CD4-positive, alpha-beta T cell treated with Interleukin-6 at 100 ng/mL for 8 hours (primary cell): Measurements from ENCODE around the gene MAML3.

Experiments
- DNase-seq: peaks from one replicate; pipeline ENCODE4 v3.0.0-alpha.2; 2020; ENCODE audit warnings: mixed read lengths, low spot score

The MAML3 gene

DNA sequence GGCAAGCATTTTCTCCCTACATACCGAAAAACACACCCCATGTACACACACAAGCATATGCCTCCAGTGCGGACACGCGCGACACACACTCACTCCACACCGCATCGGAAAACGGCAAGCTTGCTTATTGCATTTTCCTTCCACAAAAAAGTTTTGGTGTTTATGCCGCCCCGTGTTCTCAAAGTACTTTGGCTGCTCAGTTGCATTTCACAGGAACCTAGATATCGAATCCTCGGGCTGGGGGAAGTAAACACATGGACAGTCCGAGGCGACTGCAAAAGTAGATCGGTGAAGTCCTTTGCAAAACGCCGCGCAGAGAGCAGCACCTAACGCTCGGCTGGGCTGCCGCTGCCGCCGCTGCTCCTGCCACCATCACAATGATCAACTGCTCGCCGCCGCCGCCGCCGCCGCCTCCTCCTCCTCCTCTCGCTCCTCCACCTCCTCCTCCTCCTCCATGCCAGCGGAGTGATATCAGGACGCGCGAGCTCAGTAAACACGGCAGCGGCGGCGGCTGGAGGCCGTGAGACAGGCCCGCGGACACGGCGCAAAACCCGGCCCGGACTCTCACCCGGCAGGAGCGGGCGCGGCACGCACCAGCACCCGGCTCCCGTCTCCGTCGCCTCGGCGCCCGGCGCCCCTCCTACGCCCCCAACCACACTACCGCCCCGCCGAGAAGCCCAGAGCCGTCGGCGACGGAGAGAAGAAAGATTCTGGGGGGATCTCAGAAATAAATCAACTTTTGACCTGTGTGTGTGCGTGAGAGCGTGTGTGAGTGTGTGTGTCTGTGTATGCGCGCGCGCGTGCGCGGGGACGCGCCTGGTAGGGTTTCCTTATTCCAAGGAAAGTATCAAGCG lies at the start of gene MAML3:
Gene MAML3, minus strand, starts transcription at position 467 of the 854 bp plus-strand sequence. CDS start 857 bp downstream, outside the sequence.
- peak; percentile 84 for DNase-seq

DNA sequence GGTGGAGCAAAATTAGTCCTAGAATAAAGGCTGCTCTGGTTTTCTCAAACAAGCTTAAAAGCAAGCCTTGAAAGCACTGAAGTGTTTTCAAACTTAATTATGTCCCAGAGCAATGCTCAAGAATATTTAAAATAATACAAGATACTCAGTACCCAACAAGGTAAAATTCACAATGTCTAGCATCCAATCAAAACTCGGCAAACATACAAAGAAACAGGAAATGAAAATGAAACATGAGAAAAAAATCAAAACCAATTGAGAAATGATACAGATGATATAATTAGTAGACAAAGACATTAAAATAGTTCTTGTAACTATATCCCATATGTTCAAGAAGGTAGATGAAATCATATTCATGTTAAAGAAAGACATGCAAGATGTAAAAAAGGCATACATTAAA lies 45.0 kb upstream of the MAML3 start:
- DNase-seq, result no peak

DNA sequence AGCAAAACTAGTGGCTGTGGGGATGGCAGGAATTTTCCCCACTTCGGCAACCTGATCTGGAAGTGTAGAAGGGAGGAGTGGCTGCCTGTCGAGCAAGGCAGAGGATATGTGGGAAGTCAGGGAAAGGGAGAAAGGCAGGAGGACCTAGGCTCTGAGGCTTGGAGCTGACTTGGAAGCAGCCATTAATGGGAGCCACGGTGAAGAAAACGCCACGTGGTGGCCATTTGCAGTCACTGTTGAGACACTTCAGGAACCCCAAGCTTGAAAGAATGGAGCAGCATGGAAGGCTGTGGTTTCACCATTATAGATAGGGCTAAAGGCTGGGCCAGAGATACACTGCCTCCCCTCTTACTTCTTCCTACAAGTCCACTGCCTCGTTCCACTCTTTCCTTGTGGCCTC lies 41.8 kb upstream of the MAML3 start:
- DNase-seq, result no peak

- DNase-seq, result no peak
Measured at GRCh38 chr4:140189805-140190204, 35.8 kb upstream of the MAML3 start.

GRCh38 chr4:140188975-140189374 lies 35.0 kb upstream of the MAML3 start:
- no peak for DNase-seq

- DNase-seq, result no peak
Measured at GRCh38 chr4:140187316-140187695, 33.3 kb upstream of the MAML3 start.

GRCh38 chr4:140186651-140187315 lies 32.8 kb upstream of the MAML3 start:
- no peak for DNase-seq

DNA sequence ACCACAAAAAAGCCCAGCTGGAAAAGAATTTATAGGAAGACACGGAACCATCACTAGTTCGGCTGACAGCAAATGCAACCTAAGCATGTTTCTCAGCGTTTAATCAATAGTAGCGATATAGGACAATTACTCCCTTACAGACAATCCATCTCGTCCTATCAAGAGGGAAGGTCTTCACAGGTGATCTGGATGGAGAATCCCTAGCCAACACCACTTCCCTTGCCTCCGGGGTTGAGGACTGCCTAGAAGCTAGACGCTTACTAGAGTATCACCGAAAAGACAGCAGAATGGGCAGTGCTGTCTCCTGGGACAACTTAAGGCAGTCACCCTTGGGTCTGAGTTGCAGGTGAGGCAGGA lies 32.1 kb upstream of the MAML3 start:
- no peak for DNase-seq

DNA sequence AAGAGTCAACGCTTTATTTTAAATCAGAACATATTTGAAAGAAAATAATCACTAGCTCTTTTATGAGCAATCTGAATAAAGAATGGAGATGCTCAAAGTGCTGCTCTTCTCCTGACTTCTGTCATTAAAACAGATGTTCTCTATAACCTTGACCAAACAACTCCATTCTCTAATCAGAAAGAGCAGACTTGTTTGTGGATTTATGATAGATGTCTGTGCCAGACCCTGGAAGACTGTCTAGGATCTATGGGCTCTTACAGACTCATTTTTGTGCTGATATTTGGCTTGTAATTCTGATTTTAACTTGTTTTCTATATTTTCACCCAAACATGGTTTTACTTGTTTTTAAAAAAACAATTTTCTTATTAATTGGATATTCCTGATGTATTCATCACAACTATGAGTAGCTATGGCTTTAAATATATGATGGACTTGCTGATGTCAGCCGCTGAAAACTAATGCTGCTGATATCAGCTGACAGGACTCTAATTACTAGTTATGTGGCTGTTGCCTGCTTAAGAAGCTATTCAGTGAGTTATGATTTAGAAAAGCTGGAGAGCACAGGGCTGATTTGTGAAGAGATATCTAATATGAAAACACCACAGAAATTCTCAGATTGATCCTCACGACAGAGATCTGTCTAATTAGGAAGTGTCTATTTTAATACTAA lies 31.6 kb upstream of the MAML3 start:
- no peak for DNase-seq

- no peak for DNase-seq
Measured at GRCh38 chr4:140183270-140183669, 29.3 kb upstream of the MAML3 start.

DNA sequence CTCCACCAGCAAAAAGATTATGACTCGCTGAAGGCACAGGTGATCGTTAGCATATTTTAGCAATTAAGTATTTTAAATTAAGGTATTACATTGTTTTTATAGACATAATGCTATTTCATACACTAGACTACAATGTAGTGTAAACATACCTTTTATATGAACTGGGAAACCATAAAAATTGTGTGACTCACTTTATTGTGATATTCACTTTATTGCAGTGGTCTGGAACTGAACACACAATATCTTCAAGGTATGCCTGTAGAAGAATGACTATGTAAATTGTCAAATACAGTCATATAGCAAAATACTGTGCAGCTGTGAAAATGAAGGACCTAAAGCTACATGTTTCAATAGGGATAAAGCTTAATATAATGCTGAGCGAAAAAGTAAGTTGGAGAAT lies 26.6 kb upstream of the MAML3 start:
- no peak for DNase-seq

DNA sequence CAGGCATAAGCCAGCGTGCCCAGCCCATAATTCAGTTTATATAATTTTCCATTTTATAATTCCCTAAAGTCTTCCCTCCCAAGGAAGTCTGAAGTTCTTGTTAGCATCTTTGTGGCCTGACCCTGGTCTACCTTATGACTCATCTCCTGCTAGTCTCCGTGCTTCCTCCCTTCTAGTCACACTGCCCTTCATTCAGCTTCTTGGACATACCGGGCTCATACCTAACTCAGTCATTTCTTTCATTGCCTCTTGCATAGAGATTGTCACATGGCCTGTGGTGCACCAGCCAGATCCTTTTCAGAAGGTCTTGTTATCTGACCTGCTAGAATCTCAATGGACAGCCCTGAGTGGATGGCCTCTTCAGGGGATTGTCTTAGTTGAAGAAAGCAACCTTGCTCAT lies 22.8 kb upstream of the MAML3 start:
- DNase-seq, result no peak

- no peak for DNase-seq
Measured at GRCh38 chr4:140174543-140174942, 20.6 kb upstream of the MAML3 start.

- no peak for DNase-seq
Measured at GRCh38 chr4:140172960-140173359, 19.0 kb upstream of the MAML3 start.

DNA sequence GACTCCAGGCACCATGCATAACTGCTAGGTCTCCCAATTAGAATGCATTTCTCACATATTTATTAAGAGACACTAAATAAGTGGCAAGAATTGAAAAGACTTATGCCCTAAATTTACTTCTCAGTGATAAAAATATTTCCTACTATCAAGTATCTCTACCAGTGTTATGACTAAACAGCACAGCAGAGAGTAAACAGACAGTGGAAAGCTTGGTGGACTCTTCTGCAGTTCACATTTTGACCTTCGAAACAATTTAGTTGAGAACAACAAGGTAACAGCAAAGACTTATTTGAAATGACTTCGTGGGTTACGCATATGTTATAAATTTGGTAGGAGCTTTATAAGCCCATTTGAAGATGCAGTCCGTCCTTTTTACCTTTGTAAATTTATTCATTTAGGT lies 16.3 kb upstream of the MAML3 start:
- no peak for DNase-seq

DNA sequence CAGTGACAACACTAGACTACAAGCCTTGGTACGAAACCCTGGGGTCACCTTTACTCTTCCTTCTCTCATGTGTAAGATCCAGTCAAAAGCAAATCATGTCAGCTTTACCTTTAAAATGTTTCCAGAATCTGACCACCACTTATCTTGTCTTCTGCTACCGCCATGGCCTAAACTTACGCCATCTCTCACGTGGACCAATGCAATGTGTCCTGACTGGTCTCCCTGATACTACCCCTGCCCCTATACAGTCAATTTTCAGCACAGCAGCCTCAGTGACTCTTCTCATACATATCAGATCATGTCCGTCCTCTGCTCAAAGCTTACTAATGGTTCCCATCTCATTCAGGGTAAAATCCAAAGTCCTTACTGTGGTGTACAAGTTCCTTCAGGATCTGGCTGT lies 15.0 kb upstream of the MAML3 start:
- no peak for DNase-seq

GRCh38 chr4:140168474-140168873 lies 14.5 kb upstream of the MAML3 start:
- DNase-seq, result no peak

- no peak for DNase-seq
Measured at GRCh38 chr4:140163029-140163810, 9.2 kb upstream of the MAML3 start.

- no peak for DNase-seq
Measured at GRCh38 chr4:140162596-140162995, 8.6 kb upstream of the MAML3 start.

DNA sequence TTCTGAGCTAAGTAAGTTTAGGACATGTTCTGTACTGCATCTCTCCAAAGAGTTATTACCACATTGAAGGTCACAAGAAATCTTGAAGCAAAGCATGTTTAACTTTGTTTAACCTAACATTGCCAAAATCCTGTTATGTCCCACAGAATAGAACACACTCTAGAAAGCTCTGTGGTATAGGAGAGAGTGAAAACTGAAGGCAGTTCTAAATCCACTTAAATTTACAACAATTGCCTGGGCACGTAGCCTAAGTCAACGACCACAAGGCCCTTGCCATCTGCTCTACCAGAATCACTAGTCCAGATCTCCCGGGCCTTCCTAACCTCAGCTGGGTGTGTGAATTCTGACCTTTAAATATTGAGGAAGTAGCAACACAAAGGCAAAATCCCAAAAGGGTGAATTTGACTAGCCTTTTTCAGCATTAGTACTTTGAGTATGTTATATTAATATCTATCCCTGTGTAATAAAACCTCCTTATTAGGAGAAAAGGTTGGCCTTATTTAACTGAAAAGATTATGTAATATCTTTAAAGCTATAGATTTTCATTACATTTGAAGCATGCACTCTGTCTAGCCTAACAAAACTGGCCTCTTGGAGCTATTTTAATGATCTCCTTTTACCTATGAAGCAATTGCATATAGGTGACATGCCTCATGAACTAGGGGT lies 4.5 kb upstream of the MAML3 start:
- DNase-seq, result no peak

DNA sequence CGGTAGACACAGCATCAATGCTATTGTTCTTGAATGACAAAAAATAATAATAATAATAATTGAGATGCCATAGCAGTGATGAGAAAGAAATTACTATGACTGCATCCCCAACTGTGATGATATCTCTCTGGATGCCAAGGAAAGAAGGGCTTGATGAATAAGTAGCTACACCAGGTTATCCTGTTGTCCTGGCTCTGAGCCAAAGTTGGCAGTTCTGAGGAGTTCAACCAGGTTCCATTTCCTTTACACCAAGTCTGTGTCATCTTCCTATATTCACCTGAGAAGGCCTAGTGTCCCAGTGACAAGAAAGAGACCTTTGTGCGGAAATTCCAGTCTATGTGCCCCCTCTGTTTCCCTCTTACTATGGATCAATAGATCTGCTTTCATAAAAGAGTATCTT lies 3.4 kb upstream of the MAML3 start:
- no peak for DNase-seq
